CD4-positive, alpha-beta T cell (primary cell): ENCODE results near the gene SHOX. TPM values are rescaled to one million over a fixed set of nuclear protein-coding genes. Genes with fewer than 3 reads are reported as not detected.
"Not testable (repeated sequence)": the region's sequence is repeated elsewhere in the genome, so short reads cannot be mapped to it uniquely, and the experiment has no call there.

Experiments used
- ATAC-seq: fragments of 200-7000 bp; cut with Tn5 transposase; one replicate; pipeline ENCODE4 v1.10.0; 2022; ENCODE audit warnings: mild to moderate bottlenecking; ENCODE audit not compliant: poor library complexity
- CTCF ChIA-PET: fragments of 350-600 bp; sonication (Branson Sonifier 250); formaldehyde crosslinking; loops from one replicate; lab custom pipeline; 2021; ENCODE audit warnings: antibody characterized with exemption, inconsistent platforms; lab: Charles Lee
- POLR2A ChIA-PET: fragments of 350-600 bp; sonication (Branson Sonifier 250); formaldehyde crosslinking; loops from one replicate; lab custom pipeline; 2021; ENCODE audit warnings: antibody characterized with exemption, inconsistent platforms; lab: Charles Lee
- DNase-seq, 14 experiments: peaks; one replicate each; pipeline ENCODE4 v3.0.0-alpha.2; 2013 to 2020; ENCODE audit warnings: mixed read lengths in 2 of 14
- H3K27ac ChIP-seq, 2 donors: one replicate each; pipeline versions ENCODE4 v1.5.1 to v1.7.0; 2013; ENCODE audit warnings: low read length in 2 of 2, low read depth in 1 of 2, mild to moderate bottlenecking in 1 of 2
- H3K27me3 ChIP-seq, 2 experiments: 1 replicate in 1 of 2; 2 replicates in 1 of 2; pipeline versions ENCODE4 v1.6.1 to v1.7.0; 2013; ENCODE audit warnings: low read length in 2 of 2, control low read depth in 1 of 2, mild to moderate bottlenecking in 1 of 2, moderate library complexity in 1 of 2; ENCODE audit not compliant: insufficient read depth in 2 of 2, control insufficient read depth in 1 of 2
- H3K36me3 ChIP-seq: one replicate; pipeline ENCODE4 v1.6.1; 2013; ENCODE audit warnings: low read length, control low read depth; ENCODE audit not compliant: insufficient read depth
- H3K4me1 ChIP-seq: one replicate; pipeline ENCODE4 v1.6.1; 2013; ENCODE audit warnings: low read length, control low read depth; ENCODE audit not compliant: insufficient read depth
- H3K4me3 ChIP-seq: one replicate; pipeline ENCODE4 v1.5.1; 2013; ENCODE audit warnings: mild to moderate bottlenecking, low read length, moderate library complexity
- H3K9me3 ChIP-seq, 2 experiments: 1 replicate in 1 of 2; 2 replicates in 1 of 2; pipeline versions ENCODE4 v1.6.1 to v1.7.0; 2013; ENCODE audit warnings: low read length in 2 of 2, mild to moderate bottlenecking in 2 of 2, control low read depth in 1 of 2, moderate library complexity in 1 of 2; ENCODE audit not compliant: control insufficient read depth in 1 of 2, insufficient read depth in 1 of 2
- H3K27ac Mint-ChIP-seq: one replicate; pipeline ENCODE4 v1.8.0; 2020; ENCODE audit warnings: mixed read lengths
- H3K27me3 Mint-ChIP-seq: one replicate; pipeline ENCODE4 v1.8.0; 2021; ENCODE audit warnings: mixed read lengths
- H3K36me3 Mint-ChIP-seq: one replicate; pipeline ENCODE4 v1.8.0; 2021; ENCODE audit warnings: low read depth, mixed read lengths
- H3K4me1 Mint-ChIP-seq: one replicate; pipeline ENCODE4 v1.8.0; 2021; ENCODE audit warnings: low read depth, mixed read lengths
- H3K4me3 Mint-ChIP-seq: one replicate; pipeline ENCODE4 v1.8.0; 2020; ENCODE audit warnings: mild to moderate bottlenecking, mixed read lengths
- H3K9me3 Mint-ChIP-seq: one replicate; pipeline ENCODE4 v1.8.0; 2020; ENCODE audit warnings: mixed read lengths
- intact Hi-C, 2 experiments: fragments of 100-400 bp; cut with DNase I in 1 of 2; cut with micrococcal nuclease in 1 of 2; formaldehyde crosslinking; loops; one replicate each; pipeline versions ENCODE4 v1.15.1 to v1.9.0; 2023 to 2025; cut with DNase I, micrococcal nuclease
- total RNA-seq, 174 experiments: library from RNA in 2 of 174; stranded (reverse) in 2 of 174; gene quantifications; one replicate each; pipeline ENCODE4 v1.2.3 and lab custom pipeline; 2021 to 2026
- TF ChIP-seq, protein P1 (sequence below): fragments of 200-600 bp; IDR thresholded peaks from one replicate; pipeline ENCODE4 v1.8.0; 2022; ENCODE audit warnings: antibody characterized with exemption, mild to moderate bottlenecking

SHOX gene
- total RNA-seq, 2 experiments from 2014 or later: not detected

DNA sequence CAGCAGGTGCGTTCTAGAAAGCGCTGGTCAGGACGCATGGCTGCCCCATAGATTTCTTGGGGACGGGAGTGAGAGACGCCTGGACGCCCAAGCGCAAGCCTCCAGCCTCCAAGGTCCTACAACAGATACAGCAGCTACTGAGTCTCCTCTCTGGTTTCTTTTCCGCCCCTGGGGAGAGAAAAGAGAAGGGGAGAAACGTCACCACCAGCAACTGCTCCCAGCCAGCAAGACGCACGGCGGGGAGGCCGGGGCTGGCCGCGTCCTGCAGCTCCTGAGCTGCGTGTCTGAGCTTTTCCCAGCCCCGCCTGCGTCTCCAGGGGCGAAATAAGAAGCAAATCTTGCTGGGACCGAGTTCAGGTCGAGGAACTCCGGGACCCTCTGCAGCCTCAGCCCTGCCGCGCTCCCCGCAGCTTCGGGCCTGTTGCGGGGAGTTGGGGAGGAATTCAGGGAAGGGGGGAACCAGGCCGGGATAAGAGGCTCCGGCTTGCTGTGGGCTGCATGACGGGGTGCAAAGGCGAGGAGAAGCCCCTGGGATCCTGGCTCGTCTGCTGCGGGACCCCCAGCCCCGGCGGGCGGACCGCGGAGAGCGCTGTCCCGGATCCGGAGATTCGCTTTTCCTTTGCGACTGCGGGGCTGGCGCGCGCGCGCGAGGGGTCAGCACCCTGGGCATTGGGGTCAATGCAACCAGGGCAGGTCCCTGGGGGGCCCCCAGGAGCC lies 6.8 kb upstream of the SHOX start:
- TF ChIP-seq, protein P1, sequence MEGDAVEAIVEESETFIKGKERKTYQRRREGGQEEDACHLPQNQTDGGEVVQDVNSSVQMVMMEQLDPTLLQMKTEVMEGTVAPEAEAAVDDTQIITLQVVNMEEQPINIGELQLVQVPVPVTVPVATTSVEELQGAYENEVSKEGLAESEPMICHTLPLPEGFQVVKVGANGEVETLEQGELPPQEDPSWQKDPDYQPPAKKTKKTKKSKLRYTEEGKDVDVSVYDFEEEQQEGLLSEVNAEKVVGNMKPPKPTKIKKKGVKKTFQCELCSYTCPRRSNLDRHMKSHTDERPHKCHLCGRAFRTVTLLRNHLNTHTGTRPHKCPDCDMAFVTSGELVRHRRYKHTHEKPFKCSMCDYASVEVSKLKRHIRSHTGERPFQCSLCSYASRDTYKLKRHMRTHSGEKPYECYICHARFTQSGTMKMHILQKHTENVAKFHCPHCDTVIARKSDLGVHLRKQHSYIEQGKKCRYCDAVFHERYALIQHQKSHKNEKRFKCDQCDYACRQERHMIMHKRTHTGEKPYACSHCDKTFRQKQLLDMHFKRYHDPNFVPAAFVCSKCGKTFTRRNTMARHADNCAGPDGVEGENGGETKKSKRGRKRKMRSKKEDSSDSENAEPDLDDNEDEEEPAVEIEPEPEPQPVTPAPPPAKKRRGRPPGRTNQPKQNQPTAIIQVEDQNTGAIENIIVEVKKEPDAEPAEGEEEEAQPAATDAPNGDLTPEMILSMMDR: no peak
- H3K36me3 ChIP-seq: no peaks in the 10 kb centered on the region
- H3K9me3 Mint-ChIP-seq: no peaks in the 10 kb centered on the region
- ATAC-seq (no peak), DNase-seq (no peak)
- POLR2A ChIA-PET: no interaction called here
- H3K4me3 Mint-ChIP-seq: no peak overlapping the region
- CTCF ChIA-PET: no interaction called here
- H3K4me1 Mint-ChIP-seq: peaks cover 10% of the 10 kb centered on the region
- H3K27me3 ChIP-seq: peaks cover 19 to 30% of the 10 kb centered on the region in 2 experiments
- peaks cover 0 to 28% of the 10 kb centered on the region in 2 experiments for H3K9me3 ChIP-seq
- H3K36me3 Mint-ChIP-seq: no peaks in the 10 kb centered on the region
- peaks cover 65% of the 10 kb centered on the region for H3K27me3 Mint-ChIP-seq
- H3K4me1 ChIP-seq: no peaks in the 10 kb centered on the region
- intact Hi-C loops: no loop called here
- no peak overlapping the region for H3K27ac ChIP-seq
- no peak overlapping the region for H3K4me3 ChIP-seq
- no peak overlapping the region for H3K27ac Mint-ChIP-seq

DNA sequence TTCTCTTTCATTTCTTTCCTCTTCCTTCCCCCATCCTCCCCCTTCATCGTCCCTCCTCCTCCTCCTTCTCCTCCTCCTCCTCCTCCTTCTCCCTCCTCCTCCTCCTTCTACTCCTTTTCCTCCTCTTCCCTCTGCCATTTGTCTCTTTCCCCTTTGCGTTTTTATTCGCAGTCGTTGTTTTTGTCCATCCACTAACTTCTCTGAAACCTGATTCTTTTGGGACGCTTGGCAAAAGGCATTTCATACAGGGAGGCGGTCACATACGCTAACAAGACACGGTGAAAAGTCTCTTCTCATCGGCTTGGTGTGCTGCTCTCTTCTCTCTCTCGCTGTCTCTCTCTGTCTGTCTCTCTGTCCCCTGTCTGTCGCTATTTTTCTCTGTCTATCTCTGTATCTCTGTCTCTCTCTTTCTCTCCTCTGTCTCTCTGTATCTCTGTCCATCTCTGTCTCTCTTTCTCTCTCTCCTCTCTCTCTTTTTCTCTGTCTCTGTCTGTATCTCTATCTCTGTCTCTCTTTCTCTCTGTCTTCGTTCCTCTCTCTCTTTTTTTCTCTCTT lies 5.4 kb upstream of the SHOX start:
- no peak overlapping the region for H3K4me3 ChIP-seq
- TF ChIP-seq, protein P1: no peak
- intact Hi-C loops: no loop called here
- CTCF ChIA-PET: no interaction called here
- H3K9me3 ChIP-seq: peaks cover 0 to 29% of the 10 kb centered on the region in 2 experiments
- H3K36me3 Mint-ChIP-seq: no peaks in the 10 kb centered on the region
- H3K4me3 Mint-ChIP-seq: no peak overlapping the region
- POLR2A ChIA-PET: no interaction called here
- H3K4me1 Mint-ChIP-seq: peaks cover 10% of the 10 kb centered on the region
- DNase-seq (no peak), ATAC-seq (no peak)
- H3K36me3 ChIP-seq: no peaks in the 10 kb centered on the region
- no peak overlapping the region for H3K27ac ChIP-seq
- H3K27ac Mint-ChIP-seq: no peak overlapping the region
- H3K4me1 ChIP-seq: no peaks in the 10 kb centered on the region
- peaks cover 23 to 36% of the 10 kb centered on the region in 2 experiments for H3K27me3 ChIP-seq
- peaks cover 74% of the 10 kb centered on the region for H3K27me3 Mint-ChIP-seq
- no peaks in the 10 kb centered on the region for H3K9me3 Mint-ChIP-seq

DNA sequence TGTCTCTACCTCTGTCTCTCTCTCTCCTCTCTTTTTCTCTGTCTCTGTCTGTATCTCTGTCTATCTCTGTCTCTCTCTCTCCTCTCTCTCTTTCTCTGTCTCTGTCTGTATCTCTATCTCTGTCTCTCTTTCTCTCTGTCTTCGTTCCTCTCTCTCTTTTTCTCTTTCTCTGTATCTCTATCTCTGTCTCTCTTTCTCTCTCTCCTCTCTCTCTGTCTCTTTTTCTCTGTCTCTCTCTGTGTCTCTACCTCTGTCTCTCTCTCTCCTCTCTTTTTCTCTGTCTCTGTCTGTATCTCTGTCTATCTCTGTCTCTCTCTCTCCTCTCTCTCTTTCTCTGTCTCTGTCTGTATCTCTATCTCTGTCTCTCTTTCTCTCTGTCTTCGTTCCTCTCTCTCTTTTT lies 4.5 kb upstream of the SHOX start:
- H3K36me3 ChIP-seq, POLR2A ChIA-PET, CTCF ChIA-PET, H3K4me3 ChIP-seq, intact Hi-C loops, H3K9me3 Mint-ChIP-seq, H3K4me3 Mint-ChIP-seq, H3K27ac Mint-ChIP-seq, H3K27ac ChIP-seq, H3K36me3 Mint-ChIP-seq, H3K4me1 Mint-ChIP-seq, ATAC-seq, DNase-seq, H3K4me1 ChIP-seq: not testable (repeated sequence)
- peaks cover 26 to 39% of the 10 kb centered on the region in 2 experiments for H3K27me3 ChIP-seq
- H3K27me3 Mint-ChIP-seq: peaks cover 72% of the 10 kb centered on the region
- H3K9me3 ChIP-seq: peaks cover 0 to 35% of the 10 kb centered on the region in 2 experiments
